ENCODE results near the gene GLIS2. TPM values are rescaled to one million over a fixed set of nuclear protein-coding genes. Genes with fewer than 3 reads are reported as not detected.

The GLIS2 gene
- total RNA-seq, 1 donor from 2014 or later, result 0.20 TPM

DNA sequence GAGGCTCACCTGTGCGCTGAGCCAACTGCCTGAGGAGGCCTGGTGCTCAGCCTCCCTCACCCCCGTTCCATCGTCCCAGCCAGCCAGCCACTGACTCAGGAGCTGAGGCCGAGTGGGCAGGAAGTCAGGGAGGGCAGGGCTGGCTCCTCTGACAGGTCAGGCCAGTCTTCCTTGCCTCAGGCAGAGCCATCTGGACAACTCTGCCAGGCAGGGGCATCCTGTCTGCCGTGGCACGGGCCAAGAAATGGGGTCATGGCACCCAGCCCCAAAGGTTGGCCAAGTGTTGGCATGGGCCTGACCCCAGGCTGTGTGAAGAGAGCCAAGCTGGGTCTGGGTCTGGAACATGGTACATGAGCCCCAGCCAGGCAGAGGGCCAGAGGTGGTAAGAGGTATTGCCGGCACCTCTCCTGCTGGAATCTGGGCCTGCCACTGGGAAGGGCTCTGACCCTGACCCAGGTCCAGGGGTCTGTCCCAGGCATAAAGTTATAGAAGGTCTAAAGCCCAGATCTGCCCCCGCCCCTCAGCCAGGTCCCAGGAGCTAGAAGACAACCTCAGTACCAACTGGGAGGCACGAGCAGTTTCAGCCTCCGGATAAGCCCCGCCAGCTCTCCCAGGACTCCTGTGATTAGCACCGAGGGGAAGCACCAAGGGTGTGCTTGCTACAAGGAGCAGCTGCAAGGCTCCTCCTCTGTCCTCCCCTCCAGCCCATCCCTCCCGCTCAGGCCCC, 53.3 kb downstream of the GLIS2 start:
- peak in 1 of 2 donors; percentile 39 for DNase-seq (ENCODE audit: low read depth in 2 of 2)

DNA sequence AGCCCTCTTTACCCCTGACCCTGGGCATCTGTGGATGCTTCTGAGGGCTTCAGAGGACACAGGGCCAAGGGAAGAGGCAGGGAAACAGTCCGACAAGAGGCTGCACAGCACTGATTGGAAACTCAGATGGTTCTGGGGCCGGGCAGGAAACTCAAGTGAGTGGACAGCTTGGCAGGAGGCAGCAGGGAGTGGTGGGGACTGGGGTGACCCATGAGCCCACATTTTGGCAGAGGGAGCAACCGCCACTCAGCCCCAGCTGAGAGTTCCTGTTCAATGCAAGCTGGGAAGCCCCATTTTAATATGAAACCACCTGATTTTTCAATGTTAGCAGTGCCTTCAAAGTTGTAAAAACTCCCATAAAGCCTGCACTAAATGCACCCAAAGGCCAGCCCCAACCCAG, 54.3 kb downstream of the GLIS2 start:
- DNase-seq (ENCODE audit: low read depth in 2 of 2), result no peak

DNA sequence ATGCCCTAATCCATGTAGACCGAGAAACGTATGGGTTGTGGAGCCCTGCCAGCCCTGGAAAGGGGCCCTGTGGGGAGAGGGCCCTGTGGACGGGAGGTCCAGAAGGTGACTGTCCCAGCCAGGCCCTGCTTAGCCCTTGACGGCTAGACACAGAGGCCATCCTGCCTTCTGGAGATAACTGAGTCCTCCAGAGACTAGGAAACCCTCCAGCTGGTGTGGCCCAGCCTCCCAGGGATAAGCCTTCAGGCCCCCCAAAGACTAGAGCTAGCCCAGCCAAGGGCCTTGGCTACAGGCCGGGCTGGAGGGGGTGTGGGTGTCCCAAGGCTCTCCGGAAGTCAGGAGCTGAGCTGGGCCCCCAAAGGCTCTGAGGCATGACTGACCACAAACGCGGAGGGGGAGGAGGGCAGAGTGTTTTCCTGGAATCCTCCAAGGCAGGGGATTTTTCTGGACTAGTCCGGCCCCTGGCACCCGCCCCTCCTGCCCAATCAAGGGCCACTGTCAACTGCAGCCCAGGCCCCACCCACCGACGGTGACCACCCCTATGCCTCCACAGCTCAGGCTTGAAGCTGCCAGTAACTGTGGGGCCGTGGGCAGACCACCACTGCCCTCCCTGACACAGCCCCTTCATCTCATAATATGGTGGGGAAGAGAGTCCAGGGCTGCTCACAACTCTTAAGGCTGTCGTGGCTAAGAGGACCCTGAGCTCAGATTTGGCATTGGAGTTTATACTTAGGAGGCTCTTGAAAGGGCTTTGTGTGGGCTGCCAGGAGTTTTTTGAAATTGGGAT, 54.9 kb downstream of the GLIS2 start:
- DNase-seq (ENCODE audit: low read depth in 2 of 2), result no peak

DNA sequence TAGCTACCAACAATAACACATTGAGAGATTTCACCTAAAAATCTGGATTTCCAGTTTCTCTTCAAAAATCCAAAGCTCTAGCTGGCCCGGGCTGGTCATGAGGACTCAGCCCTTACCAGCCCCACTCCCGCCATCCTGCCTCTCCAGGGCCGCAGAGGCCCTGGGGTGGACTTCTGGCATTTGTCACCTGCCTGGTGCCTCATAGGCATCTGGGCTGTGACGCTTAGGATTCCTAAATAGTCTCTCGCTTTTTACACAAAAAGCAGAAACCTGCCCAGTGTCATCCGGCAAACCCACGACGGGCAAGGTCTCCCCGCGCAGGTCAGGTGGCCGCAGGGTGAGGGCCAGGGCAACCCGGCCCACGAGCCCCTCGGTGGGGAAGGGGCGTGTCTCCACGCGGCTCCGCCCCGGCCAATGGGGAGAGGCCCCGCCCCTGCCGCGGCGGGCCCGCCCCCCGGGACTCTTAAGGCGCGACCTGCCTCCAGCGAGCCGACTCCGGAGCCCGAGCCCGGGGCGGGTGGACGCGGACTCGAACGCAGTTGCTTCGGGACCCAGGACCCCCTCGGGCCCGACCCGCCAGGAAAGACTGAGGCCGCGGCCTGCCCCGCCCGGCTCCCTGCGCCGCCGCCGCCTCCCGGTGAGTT, 55.6 kb downstream of the GLIS2 start, which contains the start of gene VASN:
VASN (plus strand) TSS at position 492 of the 644 bp plus-strand sequence. CDS start 9,030 bp downstream, outside the sequence.
- peak; percentile 58 to 72 for DNase-seq (ENCODE audit: low read depth in 2 of 2)

DNA sequence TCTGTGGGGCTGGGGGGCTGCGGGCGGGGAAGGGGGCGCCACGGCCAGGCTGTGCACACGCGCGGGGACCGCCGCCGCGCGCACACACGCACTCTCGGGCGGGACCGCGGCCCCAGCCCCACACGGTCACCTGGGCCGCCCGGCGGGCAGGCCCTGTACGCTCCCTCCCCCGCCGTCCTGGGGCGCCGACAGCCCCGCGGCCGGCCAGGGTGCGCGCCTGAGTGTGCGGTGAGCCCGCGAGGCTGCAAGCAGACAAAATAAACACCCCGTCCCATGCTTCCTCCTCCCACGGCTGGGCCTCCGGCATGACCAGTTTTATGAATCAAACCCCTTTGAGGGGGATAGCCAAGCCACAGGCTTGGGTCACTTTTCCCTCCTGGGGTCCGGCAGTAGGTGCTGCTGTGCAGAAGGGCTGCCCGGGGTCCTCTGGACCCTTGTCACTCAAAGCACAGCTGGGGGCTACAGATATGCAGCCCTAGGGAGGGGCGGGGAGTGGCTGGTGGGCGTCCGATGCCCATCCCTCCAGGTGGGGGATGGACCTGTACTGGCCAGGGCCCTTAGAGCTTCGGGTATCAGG, 56.2 kb downstream of the GLIS2 start:
- peak; percentile 23 to 38 for DNase-seq (ENCODE audit: low read depth in 2 of 2)

DNA sequence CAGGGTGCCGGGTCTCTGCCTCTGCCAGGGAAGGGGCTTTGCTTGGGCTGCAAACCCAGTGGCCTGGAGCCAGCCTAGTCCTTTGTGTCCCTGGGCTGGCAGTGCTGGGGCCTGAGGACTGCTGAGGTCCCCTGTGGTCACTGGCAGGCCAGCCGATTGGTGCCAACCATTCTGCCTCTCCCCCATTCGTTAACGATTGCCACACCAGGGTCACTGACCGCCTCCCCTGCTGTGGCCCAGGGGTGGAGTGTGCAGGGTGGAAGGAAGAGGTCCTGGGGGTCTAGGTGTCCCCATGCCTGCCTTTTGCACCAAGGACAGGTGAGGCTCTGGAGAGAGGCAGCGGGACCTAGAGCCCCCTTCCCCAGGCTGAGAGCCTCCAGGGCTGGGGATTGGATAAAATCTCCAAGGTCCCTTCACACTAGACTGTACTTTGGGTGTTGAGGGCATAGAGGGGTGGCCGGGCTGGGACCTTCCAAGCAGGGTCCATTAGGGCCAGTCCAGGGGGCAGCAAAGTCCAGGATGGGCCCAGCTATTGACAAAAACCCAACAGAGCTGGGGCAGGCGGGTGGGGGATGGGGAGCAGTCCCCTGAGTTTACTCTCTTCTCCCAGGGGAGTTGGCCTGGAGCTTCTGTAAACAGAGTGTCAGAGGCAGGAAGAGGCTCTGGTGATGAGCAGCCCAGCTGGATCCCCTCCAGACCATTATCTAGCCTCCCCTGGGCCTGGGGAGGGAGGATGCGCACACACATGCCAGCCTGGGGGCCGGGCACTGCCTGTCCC, 56.9 kb downstream of the GLIS2 start:
- peak in 1 of 2 donors; percentile 88 for DNase-seq (ENCODE audit: low read depth in 2 of 2)

DNA sequence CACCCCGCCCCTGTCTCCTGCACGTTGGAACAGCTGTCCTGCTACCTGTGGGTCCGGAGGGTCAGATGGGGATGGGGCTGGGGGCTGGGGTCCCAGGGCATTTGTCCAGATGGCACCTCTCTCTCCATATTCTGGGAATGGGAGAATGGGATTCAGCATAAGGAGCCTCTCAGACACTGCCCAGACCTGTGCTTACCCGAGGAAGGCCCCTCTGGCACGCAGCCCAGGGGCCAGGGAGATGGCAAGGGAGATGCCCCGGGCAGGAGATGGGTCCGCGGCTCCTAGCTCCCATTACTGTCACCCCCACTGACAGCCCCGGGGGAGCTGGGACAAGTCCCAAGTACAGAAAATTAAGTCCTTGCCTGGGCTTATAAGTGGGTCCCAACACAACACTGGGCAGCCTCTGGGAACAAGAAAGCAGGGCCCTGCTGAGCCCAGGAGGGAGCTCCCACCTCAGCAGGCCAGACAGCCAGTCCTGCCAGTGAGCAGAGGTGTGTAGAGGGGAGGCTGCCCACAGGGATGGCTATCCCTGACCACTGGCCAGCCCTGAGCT, 57.6 kb downstream of the GLIS2 start:
- DNase-seq (ENCODE audit: low read depth in 2 of 2), result no peak

DNA sequence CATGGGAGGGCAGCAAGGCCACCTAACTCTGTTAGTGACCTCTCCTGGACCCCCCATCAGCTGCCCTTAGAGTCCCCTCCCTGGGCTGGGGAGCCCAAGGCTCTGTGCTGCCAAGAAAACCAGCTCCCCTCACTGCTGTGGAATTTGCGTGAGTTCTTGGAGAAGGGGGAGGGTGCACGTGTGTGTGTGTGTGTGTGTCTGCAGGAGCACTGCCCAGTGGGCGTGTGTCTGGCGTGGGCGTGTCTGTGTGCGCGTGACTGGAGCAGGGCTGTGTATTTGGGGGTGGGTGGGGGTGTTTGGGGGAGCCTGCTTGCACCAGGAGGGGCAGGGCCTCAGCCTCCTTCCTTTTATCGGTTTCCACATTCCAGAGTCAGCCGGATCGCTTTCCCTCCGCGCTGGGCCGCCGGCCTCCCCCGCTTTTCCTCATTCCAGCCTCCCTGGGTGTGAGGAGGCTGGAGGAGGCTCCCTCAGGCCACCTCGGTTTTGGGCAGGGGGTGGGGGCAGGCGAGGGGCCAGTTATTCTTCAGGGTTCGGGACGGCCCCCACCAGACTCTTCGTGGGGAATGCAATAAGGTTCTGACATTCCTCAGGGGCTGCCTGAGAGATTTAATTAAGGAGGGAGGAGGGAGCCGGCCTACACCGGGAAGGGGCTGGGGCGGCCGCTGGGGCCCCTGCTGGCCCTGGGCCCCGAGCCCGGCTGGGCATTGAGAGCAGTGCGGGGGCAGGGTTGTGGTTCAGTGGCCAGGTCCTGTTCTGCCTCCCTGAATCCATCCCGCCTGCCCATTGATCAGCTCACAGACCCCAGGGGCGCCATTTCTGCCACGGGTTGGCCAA, 58.3 kb downstream of the GLIS2 start:
- peak; percentile 61 to 72 for DNase-seq (ENCODE audit: low read depth in 2 of 2)

DNA sequence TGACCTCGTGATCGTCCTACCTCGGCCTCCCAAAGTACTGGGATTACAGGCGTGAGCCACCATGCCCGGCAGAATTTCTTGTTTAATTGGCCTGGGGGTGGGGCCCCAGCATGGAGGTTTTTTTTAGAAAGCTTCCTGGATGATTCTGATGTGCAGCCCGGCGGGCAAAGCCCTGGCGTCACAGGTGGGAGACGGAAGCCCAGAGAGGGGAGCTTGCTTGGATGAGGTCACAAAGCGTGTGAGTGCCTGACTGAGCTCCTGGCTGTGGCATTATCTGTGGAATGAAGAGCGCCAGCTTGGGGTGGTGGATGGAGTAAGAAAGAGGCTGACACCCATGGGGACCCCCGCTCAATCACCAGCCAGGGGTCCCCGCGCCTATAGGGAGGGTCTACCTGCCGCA, 59.9 kb downstream of the GLIS2 start:
- no peak for DNase-seq (ENCODE audit: low read depth in 2 of 2)

DNA sequence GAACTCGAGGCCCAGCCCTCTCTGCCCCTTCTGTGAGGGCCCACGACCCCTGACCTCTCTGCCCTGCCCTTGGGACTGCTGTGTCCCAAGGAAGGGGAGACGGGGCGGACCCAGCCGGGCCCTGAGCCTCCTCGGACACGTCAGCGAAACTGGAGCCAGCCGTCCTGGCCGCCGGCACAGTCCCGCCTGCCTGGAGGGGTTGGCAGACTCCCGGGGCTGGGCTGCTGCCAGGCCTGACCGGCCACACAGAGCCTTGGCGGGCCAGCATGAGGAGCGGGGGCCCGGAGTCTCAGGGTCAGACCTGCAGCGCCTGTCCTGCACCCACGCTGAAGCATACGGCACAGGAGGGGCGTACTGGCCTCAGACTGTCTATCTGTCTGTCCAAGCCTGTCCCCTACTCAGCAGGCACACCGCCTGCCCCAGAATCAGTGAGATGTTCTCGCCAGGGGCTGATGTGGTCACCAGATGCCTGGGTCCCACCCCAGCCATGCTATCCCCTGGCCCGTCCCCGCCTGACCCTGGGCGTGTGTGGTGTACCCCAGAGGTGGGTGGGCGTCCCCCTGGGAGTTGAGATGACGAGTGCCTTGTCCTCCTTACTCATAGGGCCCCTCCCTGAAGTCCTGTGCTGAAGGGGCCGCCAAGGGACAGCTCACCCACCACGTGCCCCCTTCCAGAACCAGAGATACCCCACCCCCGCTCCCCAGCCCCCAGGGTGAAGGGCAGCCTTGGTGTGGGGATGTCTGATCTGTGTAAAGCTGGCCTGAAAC, 60.4 kb downstream of the GLIS2 start:
- peak in 1 of 2 donors; percentile 28 for DNase-seq (ENCODE audit: low read depth in 2 of 2)

DNA sequence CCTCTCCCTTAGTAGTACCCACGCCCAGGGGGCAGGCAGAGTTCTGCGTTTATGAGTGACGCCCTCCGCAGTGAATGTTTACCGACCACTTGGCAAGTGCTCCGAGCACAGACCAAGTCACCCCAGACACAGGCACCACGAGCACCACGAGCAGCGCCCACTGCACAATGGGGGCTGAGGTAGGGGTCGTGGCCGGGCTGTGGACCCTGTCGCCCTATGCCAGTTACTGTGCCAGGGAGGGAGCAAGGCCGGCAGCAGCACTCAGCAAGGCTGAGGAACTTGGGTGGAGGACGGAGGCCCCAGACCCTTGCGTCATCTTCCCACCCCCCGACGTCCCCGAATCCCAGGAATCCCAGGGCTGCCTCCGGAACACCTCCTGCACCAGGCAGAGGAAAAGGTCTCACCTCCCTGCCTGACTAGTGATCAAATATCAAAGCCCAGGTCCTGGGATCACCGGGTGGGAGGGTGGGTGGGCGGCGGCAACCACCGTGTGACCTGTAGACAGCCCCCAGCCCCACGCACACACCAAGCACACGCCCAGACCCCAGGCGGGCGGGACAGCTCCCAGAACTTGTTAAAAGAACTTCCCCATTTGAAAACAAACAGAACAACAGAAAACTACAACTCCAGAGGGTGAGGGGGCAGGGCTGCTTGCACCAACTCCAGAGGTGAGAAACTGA, 61.2 kb downstream of the GLIS2 start:
- DNase-seq (ENCODE audit: low read depth in 2 of 2), result no peak

DNA sequence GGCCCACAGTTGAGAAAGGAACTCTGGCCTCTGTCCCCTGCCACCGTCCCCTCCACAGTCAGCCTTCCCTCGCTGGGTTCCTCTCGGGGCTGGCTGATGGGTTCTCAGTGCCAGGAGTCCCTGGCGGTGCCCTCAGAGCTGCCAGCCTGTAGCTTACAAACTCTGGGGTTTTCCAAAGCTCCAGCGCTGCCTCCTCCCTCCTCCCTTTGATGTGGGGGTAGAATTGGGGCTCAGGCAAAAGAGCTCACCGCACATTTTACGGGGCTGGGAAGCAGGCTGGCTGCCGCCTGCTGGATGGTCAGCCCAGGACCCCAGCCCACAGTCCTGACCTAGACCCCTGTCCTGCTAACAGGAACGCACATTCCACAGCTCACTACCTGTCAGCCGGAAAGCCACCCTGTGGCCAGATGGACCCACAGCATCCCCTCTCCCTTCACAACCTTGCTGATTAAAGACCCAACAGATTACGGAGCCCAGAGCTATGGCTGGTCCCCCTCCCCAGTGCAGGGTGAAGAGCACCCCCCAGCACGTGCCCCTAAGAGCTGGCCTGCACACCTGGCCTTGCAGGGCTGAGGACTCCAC, 61.8 kb downstream of the GLIS2 start:
- no peak for DNase-seq (ENCODE audit: low read depth in 2 of 2)

DNA sequence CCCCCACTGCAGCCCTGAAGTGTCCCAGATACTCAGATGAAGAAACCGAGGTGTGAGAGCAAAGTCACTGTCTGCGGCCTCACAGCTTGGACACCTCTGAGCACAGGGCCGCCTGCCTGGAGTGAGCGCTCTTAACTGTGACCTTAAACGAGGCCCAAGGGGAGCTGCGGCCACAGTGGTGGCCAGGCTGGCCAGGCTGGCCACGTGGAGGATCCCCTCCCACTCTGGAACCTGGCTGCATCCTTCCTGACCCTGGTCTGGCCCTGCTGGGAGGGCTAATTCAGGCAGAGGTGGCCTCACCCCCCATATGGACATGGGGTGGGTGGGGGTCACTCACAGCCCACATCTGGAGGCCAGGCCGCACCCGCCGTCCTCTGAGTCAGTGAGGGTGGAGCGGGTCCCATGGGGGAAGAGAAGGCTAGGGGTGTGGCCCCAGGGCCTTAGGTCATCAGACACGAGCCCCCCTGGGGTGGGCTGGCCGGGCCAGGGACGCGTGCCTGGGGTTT, 62.3 kb downstream of the GLIS2 start:
- DNase-seq (ENCODE audit: low read depth in 2 of 2), result no peak

DNA sequence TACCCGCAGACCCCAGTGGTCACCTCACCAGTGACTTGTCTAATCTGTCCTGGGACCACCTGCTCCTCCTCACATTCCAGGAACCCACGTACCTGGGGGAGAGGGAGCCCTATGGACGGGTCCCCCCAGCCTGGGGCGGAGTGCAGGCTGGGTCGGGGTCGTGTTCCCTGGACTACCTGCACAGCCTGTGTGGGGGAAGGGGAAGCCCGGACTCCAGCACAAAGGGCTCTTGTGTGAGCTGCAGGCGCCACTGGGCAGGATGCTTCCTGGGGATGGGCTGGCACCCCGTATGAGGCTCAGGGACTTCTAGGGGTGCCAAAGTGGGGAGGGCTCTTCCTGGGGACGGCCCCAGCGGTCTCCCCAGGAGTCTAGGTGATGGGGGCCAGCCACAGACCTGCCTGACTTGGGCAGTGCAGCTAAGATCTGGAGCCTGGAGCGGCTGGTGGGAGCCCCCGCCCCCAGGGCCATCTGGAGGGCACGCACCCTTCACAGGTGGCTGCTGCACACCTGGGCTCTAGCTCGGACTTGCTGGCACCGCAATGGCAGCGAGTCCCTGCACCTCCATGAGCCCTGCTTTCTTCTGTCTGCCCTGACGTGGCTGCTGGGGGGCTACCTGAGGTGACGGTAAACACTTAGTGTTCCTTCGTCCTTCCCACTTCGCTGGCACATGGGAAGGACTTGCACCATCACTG, 63.3 kb downstream of the GLIS2 start:
- no peak for DNase-seq (ENCODE audit: low read depth in 2 of 2)

DNA sequence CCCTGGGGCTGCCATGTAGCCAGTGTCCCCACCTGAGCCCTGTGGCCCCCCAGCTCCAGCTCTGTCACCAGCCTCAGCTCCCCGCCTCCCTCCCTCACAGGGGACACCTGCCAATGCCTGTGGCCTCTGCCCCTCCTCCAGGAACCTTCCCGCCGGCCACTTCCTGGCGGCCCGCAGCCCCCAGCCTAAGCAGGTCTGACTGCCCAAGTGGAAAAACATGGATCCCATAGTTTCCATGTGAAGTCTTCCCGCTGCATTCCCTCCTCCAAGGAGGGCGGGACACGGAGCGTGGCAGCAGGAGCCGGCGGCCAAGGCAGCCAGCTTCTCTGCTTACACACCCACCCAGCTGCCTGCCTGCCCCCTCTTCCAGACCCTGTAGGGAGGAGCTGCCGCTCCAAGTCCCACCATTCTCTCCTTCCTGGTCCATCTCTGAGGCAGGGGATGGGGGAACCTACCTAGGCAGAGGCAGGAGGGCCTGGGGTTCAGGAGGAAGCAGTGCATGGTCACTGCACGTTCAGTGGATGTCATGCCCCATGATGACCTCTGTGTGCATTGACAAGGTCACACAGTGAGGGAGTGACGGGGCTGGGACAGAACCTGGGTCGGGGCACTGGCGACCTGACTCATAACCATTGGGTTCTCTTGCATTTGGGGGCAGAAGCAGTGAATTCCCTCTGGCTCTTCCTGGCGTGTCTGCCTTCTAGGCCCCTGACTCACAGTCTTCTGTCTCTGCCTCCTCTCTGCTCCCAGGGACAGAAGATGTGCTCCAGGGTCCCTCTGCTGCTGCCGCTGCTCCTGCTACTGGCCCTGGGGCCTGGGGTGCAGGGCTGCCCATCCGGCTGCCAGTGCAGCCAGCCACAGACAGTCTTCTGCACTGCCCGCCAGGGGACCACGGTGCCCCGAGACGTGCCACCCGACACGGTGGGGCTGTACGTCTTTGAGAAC, 64.5 kb downstream of the GLIS2 start:
- peak in 1 of 2 donors; percentile 31 for DNase-seq (ENCODE audit: low read depth in 2 of 2)
